HG03520 (cell line): ENCODE measurements around the gene BNIP1.

Experiments used
- ATAC-seq: cut with Tn5 transposase; IDR thresholded peaks from one replicate; pipeline ENCODE4 v1.9.1; 2021; ENCODE audit warnings: mild to moderate bottlenecking, moderate library complexity; ENCODE audit not compliant: unreplicated experiment

Gene BNIP1

GRCh38 chr5:173208296-173208695 lies 64.0 kb downstream of the BNIP1 start:
- no peak for ATAC-seq

GRCh38 chr5:173210877-173211276 lies 66.5 kb downstream of the BNIP1 start:
- no peak for ATAC-seq

- no peak for ATAC-seq
Measured at GRCh38 chr5:173211284-173211683, 67.0 kb downstream of the BNIP1 start.

- ATAC-seq = no peak
Measured at GRCh38 chr5:173213236-173213933, 69.1 kb downstream of the BNIP1 start.
